ENCODE results near the gene DVL1.
A peak's percentile ranks its signal among the peaks of the same experiment; 100 is the strongest.

DVL1 gene

DNA sequence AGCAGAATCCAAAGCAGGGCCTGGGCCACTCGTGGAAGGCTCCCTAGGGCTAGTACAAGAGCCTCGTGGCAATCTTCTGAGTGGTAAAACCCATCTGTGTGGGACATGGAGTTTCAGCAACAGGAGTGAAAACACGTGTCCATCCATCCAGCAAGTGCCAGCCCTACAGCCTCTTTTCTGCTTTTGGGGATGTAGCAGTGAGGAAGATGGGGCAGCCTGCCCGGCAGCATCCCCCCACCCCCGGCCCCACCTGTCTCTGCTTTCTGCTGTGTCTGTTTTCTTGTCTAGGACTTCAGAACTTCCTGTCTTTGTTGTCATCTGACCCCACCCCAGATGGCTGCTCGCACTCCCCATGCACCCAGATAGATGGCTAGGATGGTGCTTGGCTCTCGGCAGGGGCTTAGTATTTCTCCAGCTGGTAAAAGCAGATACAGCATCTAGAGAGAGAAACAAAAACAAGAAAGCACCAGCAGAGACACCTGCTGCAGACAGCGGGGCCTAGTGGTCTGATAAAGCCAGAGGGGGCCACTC lies 23.1 kb downstream of the DVL1 start:
- no peak for DNase-seq (ENCODE audit: extremely low read depth, low read depth)
- H3K4me3 ChIP-seq (replicated peaks; ENCODE audit: low read depth, low read length) = peak overlapping the region; percentile 89
- TF ChIP-seq, protein P1, sequence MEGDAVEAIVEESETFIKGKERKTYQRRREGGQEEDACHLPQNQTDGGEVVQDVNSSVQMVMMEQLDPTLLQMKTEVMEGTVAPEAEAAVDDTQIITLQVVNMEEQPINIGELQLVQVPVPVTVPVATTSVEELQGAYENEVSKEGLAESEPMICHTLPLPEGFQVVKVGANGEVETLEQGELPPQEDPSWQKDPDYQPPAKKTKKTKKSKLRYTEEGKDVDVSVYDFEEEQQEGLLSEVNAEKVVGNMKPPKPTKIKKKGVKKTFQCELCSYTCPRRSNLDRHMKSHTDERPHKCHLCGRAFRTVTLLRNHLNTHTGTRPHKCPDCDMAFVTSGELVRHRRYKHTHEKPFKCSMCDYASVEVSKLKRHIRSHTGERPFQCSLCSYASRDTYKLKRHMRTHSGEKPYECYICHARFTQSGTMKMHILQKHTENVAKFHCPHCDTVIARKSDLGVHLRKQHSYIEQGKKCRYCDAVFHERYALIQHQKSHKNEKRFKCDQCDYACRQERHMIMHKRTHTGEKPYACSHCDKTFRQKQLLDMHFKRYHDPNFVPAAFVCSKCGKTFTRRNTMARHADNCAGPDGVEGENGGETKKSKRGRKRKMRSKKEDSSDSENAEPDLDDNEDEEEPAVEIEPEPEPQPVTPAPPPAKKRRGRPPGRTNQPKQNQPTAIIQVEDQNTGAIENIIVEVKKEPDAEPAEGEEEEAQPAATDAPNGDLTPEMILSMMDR (IDR thresholded peaks at IDR 0.05; ENCODE audit: low read depth, low read length, missing control alignments) = no peak

GRCh38 chr1:1325288-1326074 lies 23.7 kb downstream of the DVL1 start:
- DNase-seq (ENCODE audit: extremely low read depth, low read depth) = no peak
- TF ChIP-seq, protein P1 (IDR thresholded peaks at IDR 0.05; ENCODE audit: low read depth, low read length, missing control alignments) = no peak
- H3K4me3 ChIP-seq (replicated peaks; ENCODE audit: low read depth, low read length) = peak overlapping the region; percentile 89

GRCh38 chr1:1324524-1325287 lies 24.5 kb downstream of the DVL1 start, which contains the start of the genes CPTP and INTS11:
Gene CPTP, plus strand, starts transcription at chr1:1324802. Its CDS starts 2,109 bp downstream, at chr1:1326911.
Gene INTS11, minus strand, starts transcription at chr1:1324660. Its CDS starts 52 bp downstream, at chr1:1324608.
- H3K4me3 ChIP-seq (replicated peaks; ENCODE audit: low read depth, low read length) = peak within 1 kb of the TSS; percentile 89
- peak; percentile 57 for DNase-seq (ENCODE audit: extremely low read depth, low read depth)
- TF ChIP-seq, protein P1 (IDR thresholded peaks at IDR 0.05; ENCODE audit: low read depth, low read length, missing control alignments) = no peak

DNA sequence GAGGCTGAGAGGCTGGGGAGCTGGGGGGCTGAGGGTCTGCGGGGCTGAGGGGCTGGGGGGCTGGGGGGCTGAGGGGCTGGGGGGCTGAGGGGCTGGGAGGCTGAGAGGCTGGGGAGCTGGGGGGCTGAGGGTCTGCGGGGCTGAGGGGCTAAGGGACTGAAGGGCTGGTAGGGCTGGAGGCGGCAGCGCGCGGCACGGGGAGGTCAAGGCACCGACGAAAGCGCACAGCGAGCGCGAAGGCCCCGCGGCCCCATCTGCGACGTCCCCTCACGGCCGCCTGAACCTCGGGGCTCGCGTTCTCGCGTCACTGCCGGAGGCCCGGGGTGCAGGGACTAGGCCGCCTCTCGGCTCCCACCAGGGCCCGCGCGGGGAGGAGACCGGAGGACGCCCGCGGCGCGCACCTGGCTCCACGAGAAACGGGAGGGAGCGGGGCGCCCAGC lies 25.1 kb downstream of the DVL1 start:
- DNase-seq (ENCODE audit: extremely low read depth, low read depth) = no peak
- peak overlapping the region; percentile 89 for H3K4me3 ChIP-seq (replicated peaks; ENCODE audit: low read depth, low read length)
- TF ChIP-seq, protein P1 (IDR thresholded peaks at IDR 0.05; ENCODE audit: low read depth, low read length, missing control alignments) = no peak

DNA sequence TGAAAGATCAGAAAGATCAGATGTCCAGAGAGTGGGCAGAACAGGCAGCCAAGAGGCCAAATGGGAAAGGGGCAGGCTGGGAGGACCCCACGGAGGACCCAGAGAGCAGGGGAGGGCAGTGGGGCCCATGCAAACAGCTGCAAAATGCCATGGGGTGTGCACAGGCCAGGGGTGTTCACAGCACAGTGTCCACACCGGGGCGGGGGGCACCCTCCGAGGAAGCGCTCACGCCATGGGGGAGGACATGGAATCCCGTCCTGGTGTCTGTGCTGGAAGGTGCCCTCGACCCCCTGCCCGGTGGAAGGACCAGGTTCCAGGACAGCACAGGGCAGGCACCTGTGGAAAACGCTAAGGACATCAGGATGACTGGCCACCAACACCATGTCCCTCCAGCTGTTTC lies 26.3 kb downstream of the DVL1 start:
- TF ChIP-seq, protein P1 (IDR thresholded peaks at IDR 0.05; ENCODE audit: low read depth, low read length, missing control alignments) = no peak
- no peak for DNase-seq (ENCODE audit: extremely low read depth, low read depth)
- H3K4me3 ChIP-seq (replicated peaks; ENCODE audit: low read depth, low read length) = peak overlapping the region; percentile 37

DNA sequence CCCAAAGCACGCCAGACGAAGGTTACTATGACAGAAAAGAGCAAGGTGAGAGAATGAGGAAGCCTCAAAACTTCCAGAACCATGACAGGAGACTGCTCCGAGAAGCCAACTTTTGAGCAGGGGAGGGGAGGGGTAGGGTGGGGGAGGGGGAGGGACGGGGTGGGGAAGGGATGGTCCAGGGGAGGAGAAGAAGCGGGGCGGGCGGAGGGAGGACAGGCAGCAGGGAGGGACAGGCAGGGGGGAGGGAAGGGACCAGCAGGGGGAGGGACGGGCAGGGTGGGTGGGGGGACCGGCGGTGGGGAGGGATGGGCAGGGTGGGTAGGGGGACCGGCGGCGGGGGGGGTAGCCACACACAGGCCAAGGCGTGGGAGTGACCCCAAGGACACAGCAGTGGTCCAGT lies 26.8 kb downstream of the DVL1 start:
- no peak overlapping the region; the same call in 1 of the 2 replicates for H3K4me3 ChIP-seq (replicated peaks; ENCODE audit: low read depth, low read length)
- TF ChIP-seq, protein P1 (IDR thresholded peaks at IDR 0.05; ENCODE audit: low read depth, low read length, missing control alignments) = no peak
- DNase-seq (ENCODE audit: extremely low read depth, low read depth) = no peak

Data from HFF-Myc (cell line).